ENCODE results near the gene METTL21C.

- TF ChIP-seq, protein P1, sequence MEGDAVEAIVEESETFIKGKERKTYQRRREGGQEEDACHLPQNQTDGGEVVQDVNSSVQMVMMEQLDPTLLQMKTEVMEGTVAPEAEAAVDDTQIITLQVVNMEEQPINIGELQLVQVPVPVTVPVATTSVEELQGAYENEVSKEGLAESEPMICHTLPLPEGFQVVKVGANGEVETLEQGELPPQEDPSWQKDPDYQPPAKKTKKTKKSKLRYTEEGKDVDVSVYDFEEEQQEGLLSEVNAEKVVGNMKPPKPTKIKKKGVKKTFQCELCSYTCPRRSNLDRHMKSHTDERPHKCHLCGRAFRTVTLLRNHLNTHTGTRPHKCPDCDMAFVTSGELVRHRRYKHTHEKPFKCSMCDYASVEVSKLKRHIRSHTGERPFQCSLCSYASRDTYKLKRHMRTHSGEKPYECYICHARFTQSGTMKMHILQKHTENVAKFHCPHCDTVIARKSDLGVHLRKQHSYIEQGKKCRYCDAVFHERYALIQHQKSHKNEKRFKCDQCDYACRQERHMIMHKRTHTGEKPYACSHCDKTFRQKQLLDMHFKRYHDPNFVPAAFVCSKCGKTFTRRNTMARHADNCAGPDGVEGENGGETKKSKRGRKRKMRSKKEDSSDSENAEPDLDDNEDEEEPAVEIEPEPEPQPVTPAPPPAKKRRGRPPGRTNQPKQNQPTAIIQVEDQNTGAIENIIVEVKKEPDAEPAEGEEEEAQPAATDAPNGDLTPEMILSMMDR (IDR thresholded peaks at IDR 0.05) = no peak
- TF ChIP-seq POLR2A (IDR thresholded peaks at IDR 0.05) = no peak
These were observed 8.8 kb downstream of the METTL21C start for GRCh38 chr13:102686024-102686423.
